T-helper 2 cell treated with Interferon-gamma antibody and Interleukin-4, amounts not matched to agents 100 ng/mL and 5 ng/mL, for 36 hours (primary cell): ENCODE data around the gene RPLP2. TPM values are rescaled to one million over a fixed set of nuclear protein-coding genes. Genes with fewer than 3 reads are reported as not detected.

Experiments
- intact Hi-C: fragments of 100-400 bp; cut with micrococcal nuclease; formaldehyde crosslinking; loops from one replicate; pipeline ENCODE4 v1.15.1; 2023
- total RNA-seq: library from RNA; stranded (reverse); gene quantifications from 2 replicates; pipeline ENCODE4 v1.2.3, GENCODE V29; 2022

Gene RPLP2
- total RNA-seq, 1 donor from 2014 or later, result 2,156 TPM

- intact Hi-C loops, result no loop called here
Observed at GRCh38 chr11:802693-803466, 6.9 kb upstream of the RPLP2 start.

GRCh38 chr11:803467-803742 lies 6.4 kb upstream of the RPLP2 start:
- intact Hi-C loops, result no loop called here

- intact Hi-C loops, result no loop called here
Observed at GRCh38 chr11:803770-804598, 5.8 kb upstream of the RPLP2 start.

GRCh38 chr11:804599-804964 lies 5.2 kb upstream of the RPLP2 start:
- intact Hi-C loops, result no loop called here

- intact Hi-C loops, result loop anchor here (1.0 to 5.0 kb wide), 5 partner anchors 11 to 601 kb away; partner anchors contain the start of genes BET1L, CHID1, POLR2L and RIC8A
Observed at GRCh38 chr11:808427-809286, 1.1 kb upstream of the RPLP2 start.

GRCh38 chr11:810040-810567 lies 337 bp downstream of the RPLP2 start:
- intact Hi-C loops, result no loop called here

GRCh38 chr11:811446-812245 lies 1.9 kb downstream of the RPLP2 start:
- intact Hi-C loops, result no loop called here

GRCh38 chr11:812390-812789 lies 2.6 kb downstream of the RPLP2 start:
- intact Hi-C loops, result no loop called here

GRCh38 chr11:813072-813455 lies 3.3 kb downstream of the RPLP2 start:
- intact Hi-C loops, result no loop called here

GRCh38 chr11:813456-814096 lies 3.8 kb downstream of the RPLP2 start:
- intact Hi-C loops, result no loop called here

- intact Hi-C loops, result no loop called here
Observed at GRCh38 chr11:815675-816432, 6.1 kb downstream of the RPLP2 start.

- intact Hi-C loops, result no loop called here
Observed at GRCh38 chr11:816433-816779, 6.6 kb downstream of the RPLP2 start.

- intact Hi-C loops, result loop anchor here (1.0 kb wide), 2 partner anchors 9 to 12 kb away; partner anchors contain the start of gene RPLP2
Observed at GRCh38 chr11:818396-819128, 8.8 kb downstream of the RPLP2 start, which contains the start of gene PNPLA2. PNPLA2 (plus strand) TSS chr11:818914; CDS start chr11:819719, 805 bp downstream.

GRCh38 chr11:819129-819931 lies 9.6 kb downstream of the RPLP2 start:
- intact Hi-C loops, result loop anchor here (1.0 kb wide), 2 partner anchors 10 to 11 kb away; partner anchors contain the start of gene RPLP2

- intact Hi-C loops, result loop anchor here (1.0 to 2.0 kb wide), 3 partner anchors 10 to 23 kb away; partner anchors contain the start of genes POLR2L, RPLP2 and TSPAN4
Observed at GRCh38 chr11:819943-820649, 10.3 kb downstream of the RPLP2 start.

- intact Hi-C loops, result loop anchor here (2.0 kb wide), 1 partner anchor 22 kb away; the partner anchor contains the start of genes POLR2L and TSPAN4
Observed at GRCh38 chr11:820655-821511, 11.1 kb downstream of the RPLP2 start.
